ENCODE results near the gene SELENOO. TPM values are rescaled to one million over a fixed set of nuclear protein-coding genes. Genes with fewer than 3 reads are reported as not detected.

The SELENOO gene
- total RNA-seq, 4 donors from 2014 or later = 20.7 to 50.6 (median 31.0) TPM

GRCh38 chr22:50258361-50259292 lies 57.8 kb downstream of the SELENOO start:
- intact Hi-C loops (cut with DNase I) = loop anchor here (10.0 kb wide), 1 partner anchor 346 kb away; the partner anchor contains the start of gene MAPK8IP2
- Histone ChIP-seq H3K4me1 (peaks cover 5 to 15% of the 10 kb centered on the region in 2 donors), H3K36me3 (no peaks in the 10 kb centered on the region), H3K9me3 (no peaks in the 10 kb centered on the region), H3K4me3 (replicated peaks in 1 of 3) (no peak overlapping the region), H3K27ac (no peak overlapping the region), H3K27me3 (peaks cover 5% of the 10 kb centered on the region)
- TF ChIP-seq CTCF (IDR thresholded peaks at IDR 0.05) = no peak
- no peak for TF ChIP-seq POLR2A (IDR thresholded peaks at IDR 0.05)
- WGBS, 2 donors = 83 to 89% methylated on average over 21 to 22 of the region's 24 CpGs
- no peak for DNase-seq

- H3K27ac ChIP-seq = no peak overlapping the region
Observed at GRCh38 chr22:50259302-50259701, 58.5 kb downstream of the SELENOO start.

GRCh38 chr22:50260434-50260800 lies 59.6 kb downstream of the SELENOO start:
- Histone ChIP-seq H3K4me3 (replicated peaks in 1 of 3) (peak overlapping the region in 1 of 3 donors; percentile 27), H3K27me3 (peaks cover 5% of the 10 kb centered on the region), H3K27ac (no peak overlapping the region), H3K4me1 (peaks cover 5 to 15% of the 10 kb centered on the region in 2 donors), H3K36me3 (no peaks in the 10 kb centered on the region), H3K9me3 (no peaks in the 10 kb centered on the region)
- TF ChIP-seq POLR2A (IDR thresholded peaks at IDR 0.05) (no peak), CTCF (IDR thresholded peaks at IDR 0.05) (no peak)
- intact Hi-C loops (cut with DNase I) = no loop called here
- no peak for DNase-seq
- 38 to 57% methylated on average over 6 to 10 of the region's 11 CpGs for WGBS, 2 donors

More at GRCh38 chr22:50259302-50259701, 58.5 kb downstream of the SELENOO start:
- TF ChIP-seq POLR2A (IDR thresholded peaks at IDR 0.05) = no peak
- no peak for TF ChIP-seq CTCF (IDR thresholded peaks at IDR 0.05)
- Histone ChIP-seq H3K4me3 (replicated peaks in 1 of 3) (no peak overlapping the region), H3K27me3 (peaks cover 5% of the 10 kb centered on the region), H3K36me3 (no peaks in the 10 kb centered on the region), H3K4me1 (peaks cover 5 to 15% of the 10 kb centered on the region in 2 donors), H3K9me3 (no peaks in the 10 kb centered on the region)
- no peak for DNase-seq
- intact Hi-C loops (cut with DNase I) = loop anchor here (10.0 kb wide), 1 partner anchor 345 kb away; the partner anchor contains the start of gene MAPK8IP2
- WGBS, 2 donors = 87 to 97% methylated on average over 7 to 11 of the region's 15 CpGs

- 0% methylated on average over 6 of the region's 92 CpGs; no CpG with 5 or more reads in 1 of the 2 donors for WGBS, 2 donors
- peaks cover 5% of the 10 kb centered on the region for H3K27me3 ChIP-seq
- H3K4me1 ChIP-seq = peaks cover 5 to 15% of the 10 kb centered on the region in 2 donors
- no peaks in the 10 kb centered on the region for H3K9me3 ChIP-seq
- H3K27ac ChIP-seq = no peak overlapping the region
- no peak for TF ChIP-seq POLR2A (IDR thresholded peaks at IDR 0.05)
- no peak for TF ChIP-seq CTCF (IDR thresholded peaks at IDR 0.05)
- DNase-seq = peak in 1 of 2 donors; percentile 44
- intact Hi-C loops (cut with DNase I) = no loop called here
- no peaks in the 10 kb centered on the region for H3K36me3 ChIP-seq
- H3K4me3 ChIP-seq (replicated peaks in 1 of 3) = peak overlapping the region in 1 of 3 donors; percentile 27
Observed at GRCh38 chr22:50260801-50261614, 60.2 kb downstream of the SELENOO start.

Data from thyroid gland (tissue), 4 donors.